ENCODE measurements around the gene PPT2.

PPT2 gene

DNA sequence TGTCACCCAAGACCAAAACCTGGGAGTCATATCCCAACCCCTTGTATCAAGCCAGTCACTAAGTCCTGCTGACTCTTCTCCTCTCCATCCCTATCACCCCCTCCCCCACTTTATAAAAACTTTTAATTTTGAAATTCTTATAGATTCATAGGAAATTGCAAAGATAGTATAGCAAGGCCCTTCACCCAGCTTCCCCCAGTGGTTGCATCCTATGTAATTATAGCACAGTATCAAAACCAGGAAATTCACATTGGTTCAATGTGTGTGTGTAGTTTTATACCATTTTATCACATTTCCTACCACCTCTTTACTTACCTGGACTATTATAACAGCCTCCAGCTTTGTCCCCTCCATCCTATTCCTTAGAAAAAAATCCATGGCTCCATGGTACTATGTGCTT lies 4.1 kb downstream of the PPT2 start:
- ChIA-PET CTCF (interaction anchor here (0.9 to 1.9 kb wide), 3 partner anchors 38 to 41 kb away, joined by 3 to 5 read pairs (median 3); no protein-coding TSS in a partner anchor), POLR2A (no interaction called here)
- no peak for DNase-seq (ENCODE audit: low read depth, low spot score)
- TF ChIP-seq, protein P1, sequence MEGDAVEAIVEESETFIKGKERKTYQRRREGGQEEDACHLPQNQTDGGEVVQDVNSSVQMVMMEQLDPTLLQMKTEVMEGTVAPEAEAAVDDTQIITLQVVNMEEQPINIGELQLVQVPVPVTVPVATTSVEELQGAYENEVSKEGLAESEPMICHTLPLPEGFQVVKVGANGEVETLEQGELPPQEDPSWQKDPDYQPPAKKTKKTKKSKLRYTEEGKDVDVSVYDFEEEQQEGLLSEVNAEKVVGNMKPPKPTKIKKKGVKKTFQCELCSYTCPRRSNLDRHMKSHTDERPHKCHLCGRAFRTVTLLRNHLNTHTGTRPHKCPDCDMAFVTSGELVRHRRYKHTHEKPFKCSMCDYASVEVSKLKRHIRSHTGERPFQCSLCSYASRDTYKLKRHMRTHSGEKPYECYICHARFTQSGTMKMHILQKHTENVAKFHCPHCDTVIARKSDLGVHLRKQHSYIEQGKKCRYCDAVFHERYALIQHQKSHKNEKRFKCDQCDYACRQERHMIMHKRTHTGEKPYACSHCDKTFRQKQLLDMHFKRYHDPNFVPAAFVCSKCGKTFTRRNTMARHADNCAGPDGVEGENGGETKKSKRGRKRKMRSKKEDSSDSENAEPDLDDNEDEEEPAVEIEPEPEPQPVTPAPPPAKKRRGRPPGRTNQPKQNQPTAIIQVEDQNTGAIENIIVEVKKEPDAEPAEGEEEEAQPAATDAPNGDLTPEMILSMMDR (IDR thresholded peaks at IDR 0.05; ENCODE audit: insufficient read depth, low read length, missing control alignments): no peak
- H3K4me3 ChIP-seq (ENCODE audit: low read depth, low read length): no peak overlapping the region

- CTCF ChIA-PET: interaction anchor here (1.5 to 3.4 kb wide), 3 partner anchors 9 to 50 kb away, joined by 5 to 24 read pairs (median 7); no protein-coding TSS in a partner anchor
- H3K4me3 ChIP-seq (ENCODE audit: low read depth, low read length): no peak overlapping the region
- DNase-seq (ENCODE audit: low read depth, low spot score): no peak
- TF ChIP-seq, protein P1 (IDR thresholded peaks at IDR 0.05; ENCODE audit: insufficient read depth, low read length, missing control alignments): no peak
- POLR2A ChIA-PET: interaction anchor here (0.7 to 1.8 kb wide), 2 partner anchors 11 to 192 kb away, joined by 3 to 4 read pairs; partner anchors contain the start of gene DXO
These were observed 9.8 kb downstream of the PPT2 start for GRCh38 chr6:32163559-32164258.

- TF ChIP-seq, protein P1 (IDR thresholded peaks at IDR 0.05; ENCODE audit: insufficient read depth, low read length, missing control alignments): no peak
- no peak within 1 kb of the TSS for H3K4me3 ChIP-seq (ENCODE audit: low read depth, low read length)
- no peak for DNase-seq (ENCODE audit: low read depth, low spot score)
- CTCF ChIA-PET: interaction anchor here (1.5 to 3.4 kb wide), 3 partner anchors 9 to 50 kb away, joined by 5 to 24 read pairs (median 7); no protein-coding TSS in a partner anchor
- POLR2A ChIA-PET: interaction anchor here (0.7 to 1.8 kb wide), 2 partner anchors 12 to 193 kb away, joined by 3 to 4 read pairs; partner anchors contain the start of gene DXO
These were observed 10.4 kb downstream of the PPT2 start, which contains the start of gene EGFL8 for GRCh38 chr6:32164295-32164694. Gene EGFL8, plus strand, starts transcription at chr6:32164595. Its CDS starts 1,571 bp downstream, at chr6:32166166.

DNA sequence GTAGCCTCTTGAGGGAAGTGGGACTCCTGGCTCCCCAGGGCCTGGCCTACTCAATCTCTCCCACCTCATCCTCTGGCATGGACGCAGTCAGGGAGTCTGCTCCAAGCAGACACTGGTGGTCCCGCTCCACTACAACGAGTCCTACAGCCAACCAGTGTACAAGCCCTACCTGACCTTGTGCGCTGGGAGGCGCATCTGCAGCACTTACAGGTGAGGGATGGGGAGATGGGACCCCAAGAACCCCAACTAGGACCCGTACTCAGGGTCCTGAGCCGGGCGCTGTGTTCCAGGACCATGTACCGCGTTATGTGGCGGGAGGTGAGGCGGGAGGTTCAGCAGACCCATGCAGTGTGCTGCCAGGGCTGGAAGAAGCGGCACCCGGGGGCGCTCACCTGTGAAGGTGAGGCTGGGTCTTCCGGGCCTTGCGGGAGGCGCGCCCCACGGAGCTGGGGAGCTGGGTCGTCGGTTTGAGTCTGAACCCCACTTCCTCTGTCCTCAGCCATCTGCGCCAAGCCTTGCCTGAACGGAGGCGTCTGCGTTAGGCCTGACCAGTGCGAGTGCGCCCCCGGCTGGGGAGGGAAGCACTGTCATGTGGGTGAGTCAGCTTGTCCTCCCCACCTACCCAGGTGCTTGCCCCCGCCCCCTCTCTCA lies 12.6 kb downstream of the PPT2 start:
- POLR2A ChIA-PET: no interaction called here
- H3K4me3 ChIP-seq (ENCODE audit: low read depth, low read length): no peak overlapping the region
- TF ChIP-seq, protein P1 (IDR thresholded peaks at IDR 0.05; ENCODE audit: insufficient read depth, low read length, missing control alignments): no peak
- DNase-seq (ENCODE audit: low read depth, low spot score): no peak
- CTCF ChIA-PET: interaction anchor here (1.1 kb wide), 1 partner anchor 50 kb away, joined by 3 read pairs; no protein-coding TSS in a partner anchor

- TF ChIP-seq, protein P1 (IDR thresholded peaks at IDR 0.05; ENCODE audit: insufficient read depth, low read length, missing control alignments): no peak
These were observed 13.3 kb downstream of the PPT2 start for GRCh38 chr6:32167154-32167760.

More at GRCh38 chr6:32167154-32167760, 13.3 kb downstream of the PPT2 start:
- DNase-seq (ENCODE audit: low read depth, low spot score): no peak
- ChIA-PET POLR2A (no interaction called here), CTCF (interaction anchor here (1.1 kb wide), 1 partner anchor 51 kb away, joined by 3 read pairs; no protein-coding TSS in a partner anchor)
- no peak overlapping the region for H3K4me3 ChIP-seq (ENCODE audit: low read depth, low read length)

Data from AG04449 (cell line).